ENCODE results near the gene B4GALNT3.

B4GALNT3 gene

GRCh38 chr12:537772-538171 is 78.0 kb downstream of the B4GALNT3 start:
- DNase-seq (ENCODE audit: low read depth in 3 of 3, low spot score in 1 of 3) = no peak

GRCh38 chr12:538731-539539 is 79.2 kb downstream of the B4GALNT3 start:
- DNase-seq (ENCODE audit: low read depth in 3 of 3, low spot score in 1 of 3) = peak in 1 of 3 donors; percentile 9

GRCh38 chr12:539540-540310 is 80.0 kb downstream of the B4GALNT3 start:
- DNase-seq (ENCODE audit: low read depth in 3 of 3, low spot score in 1 of 3) = no peak

- DNase-seq (ENCODE audit: low read depth in 3 of 3, low spot score in 1 of 3) = no peak
These were observed 82.1 kb downstream of the B4GALNT3 start for GRCh38 chr12:541676-542324.

- DNase-seq (ENCODE audit: low read depth in 3 of 3, low spot score in 1 of 3) = no peak
These were observed 82.8 kb downstream of the B4GALNT3 start for GRCh38 chr12:542395-543113.

GRCh38 chr12:543114-543451 is 83.3 kb downstream of the B4GALNT3 start:
- no peak for DNase-seq (ENCODE audit: low read depth in 3 of 3, low spot score in 1 of 3)

GRCh38 chr12:544142-544541 is 84.4 kb downstream of the B4GALNT3 start:
- no peak for DNase-seq (ENCODE audit: low read depth in 3 of 3, low spot score in 1 of 3)

GRCh38 chr12:544941-545635 is 85.3 kb downstream of the B4GALNT3 start:
- DNase-seq (ENCODE audit: low read depth in 3 of 3, low spot score in 1 of 3) = no peak

GRCh38 chr12:545835-546234 is 86.1 kb downstream of the B4GALNT3 start:
- no peak for DNase-seq (ENCODE audit: low read depth in 3 of 3, low spot score in 1 of 3)

GRCh38 chr12:546265-546919 is 86.7 kb downstream of the B4GALNT3 start:
- DNase-seq (ENCODE audit: low read depth in 3 of 3, low spot score in 1 of 3) = no peak

GRCh38 chr12:546920-547845 is 87.4 kb downstream of the B4GALNT3 start:
- peak; percentile 18 to 65 (median 48) for DNase-seq (ENCODE audit: low read depth in 3 of 3, low spot score in 1 of 3)

- DNase-seq (ENCODE audit: low read depth in 3 of 3, low spot score in 1 of 3) = no peak
These were observed 88.2 kb downstream of the B4GALNT3 start for GRCh38 chr12:547883-548470.

GRCh38 chr12:549476-550082 is 89.8 kb downstream of the B4GALNT3 start:
- no peak for DNase-seq (ENCODE audit: low read depth in 3 of 3, low spot score in 1 of 3)

GRCh38 chr12:550473-551260 is 90.9 kb downstream of the B4GALNT3 start:
- DNase-seq (ENCODE audit: low read depth in 3 of 3, low spot score in 1 of 3) = no peak

- no peak for DNase-seq (ENCODE audit: low read depth in 3 of 3, low spot score in 1 of 3)
These were observed 92.7 kb downstream of the B4GALNT3 start for GRCh38 chr12:552466-552865.

GRCh38 chr12:553216-554000 is 93.7 kb downstream of the B4GALNT3 start:
- DNase-seq (ENCODE audit: low read depth in 3 of 3, low spot score in 1 of 3) = no peak

- DNase-seq (ENCODE audit: low read depth in 3 of 3, low spot score in 1 of 3) = no peak
These were observed 94.2 kb downstream of the B4GALNT3 start for GRCh38 chr12:554001-554285.

Measured in stimulated activated CD4-positive, alpha-beta T cell treated with anti-CD3 and anti-CD28 coated beads, TNF-alpha, amount 100 ng/mL, for 1 hour (primary cell).